ENCODE measurements around the gene GJB5. TPM values are rescaled to one million over a fixed set of nuclear protein-coding genes. Genes with fewer than 3 reads are reported as not detected.
"Not testable (repeated sequence)": the region's sequence is repeated elsewhere in the genome, so short reads cannot be mapped to it uniquely, and the experiment has no call there.

GJB5 gene
- total and polyA plus RNA-seq, 8 donors, result 0.37 to 23.9 TPM; not detected in 6

DNA sequence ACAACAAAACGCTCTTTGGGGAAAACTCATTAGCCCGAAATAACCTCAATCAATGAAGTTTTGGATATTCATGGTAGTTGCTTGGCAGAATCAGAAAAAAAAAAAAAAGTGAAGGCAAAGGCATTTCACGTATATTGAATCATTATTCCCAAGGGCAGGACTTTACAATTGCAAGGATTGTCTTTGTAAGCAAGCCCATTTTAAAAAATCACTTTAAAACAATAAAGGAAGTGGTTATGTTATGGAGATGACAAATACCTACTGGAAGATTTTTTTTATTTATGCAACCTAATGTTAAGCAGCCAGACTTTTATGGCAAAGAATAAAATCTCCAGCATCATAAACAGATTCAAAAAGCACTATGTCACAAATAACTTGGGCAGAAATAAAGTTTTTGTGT lies 14.0 kb downstream of the GJB5 start:
- intact Hi-C loops (cut with DNase I; ENCODE audit: low total_unique reads), result no loop called here
- H3K27ac ChIP-seq, result no peak overlapping the region
- no peaks in the 10 kb centered on the region for H3K9me3 ChIP-seq
- no peaks in the 10 kb centered on the region for H3K4me1 ChIP-seq
- no peak for DNase-seq
- WGBS, 5 donors, result 76 to 84% (median 80%) methylated on average over 3 of the region's 3 CpGs
- no peaks in the 10 kb centered on the region for H3K36me3 ChIP-seq
- no peak overlapping the region for H3K4me3 ChIP-seq
- peaks cover 0 to 10% (median 0%) of the 10 kb centered on the region in 3 donors for H3K27me3 ChIP-seq
- TF ChIP-seq EP300 (IDR thresholded peaks at IDR 0.05) (no peak), POLR2A (IDR thresholded peaks at IDR 0.05) (no peak), CTCF (IDR thresholded peaks at IDR 0.05) (no peak), POLR2AphosphoS5 (IDR thresholded peaks at IDR 0.05) (no peak)

GRCh38 chr1:34770891-34771504 lies 16.2 kb downstream of the GJB5 start:
- 76 to 85% (median 79%) methylated on average over 5 of the region's 5 CpGs for WGBS, 5 donors
- no peak for DNase-seq
- no peaks in the 10 kb centered on the region for H3K9me3 ChIP-seq
- H3K27ac ChIP-seq, result no peak overlapping the region
- no peak for TF ChIP-seq CTCF (IDR thresholded peaks at IDR 0.05)
- no peak for TF ChIP-seq POLR2A (IDR thresholded peaks at IDR 0.05)
- no peak for TF ChIP-seq POLR2AphosphoS5 (IDR thresholded peaks at IDR 0.05)
- no peak for TF ChIP-seq EP300 (IDR thresholded peaks at IDR 0.05)
- H3K36me3 ChIP-seq, result no peaks in the 10 kb centered on the region
- no peak overlapping the region for H3K4me3 ChIP-seq
- intact Hi-C loops (cut with DNase I; ENCODE audit: low total_unique reads), result no loop called here
- H3K4me1 ChIP-seq, result no peaks in the 10 kb centered on the region
- H3K27me3 ChIP-seq, result peaks cover 0 to 22% (median 0%) of the 10 kb centered on the region in 3 donors

- intact Hi-C loops (cut with DNase I; ENCODE audit: low total_unique reads), result no loop called here
- Histone ChIP-seq H3K36me3 (no peaks in the 10 kb centered on the region), H3K27ac (no peak overlapping the region), H3K27me3 (peaks cover 0 to 25% (median 0%) of the 10 kb centered on the region in 3 donors), H3K4me3 (no peak overlapping the region), H3K4me1 (no peaks in the 10 kb centered on the region), H3K9me3 (no peaks in the 10 kb centered on the region)
- WGBS, 5 donors, result 85 to 89% (median 87%) methylated on average over 16 of the region's 16 CpGs
- DNase-seq, result no peak
- TF ChIP-seq EP300 (IDR thresholded peaks at IDR 0.05) (no peak), POLR2AphosphoS5 (IDR thresholded peaks at IDR 0.05) (no peak), CTCF (IDR thresholded peaks at IDR 0.05) (no peak), POLR2A (IDR thresholded peaks at IDR 0.05) (no peak)
Observed at GRCh38 chr1:34771573-34772371, 16.9 kb downstream of the GJB5 start.

- H3K4me3 ChIP-seq; DNase-seq; H3K4me1 ChIP-seq; H3K36me3 ChIP-seq; H3K27ac ChIP-seq; intact Hi-C loops (cut with DNase I; ENCODE audit: low total_unique reads); H3K9me3 ChIP-seq: not testable (repeated sequence)
- H3K27me3 ChIP-seq, result peaks cover 0 to 34% (median 0%) of the 10 kb centered on the region in 3 donors
- 85 to 95% (median 88%) methylated on average over 4 of the region's 4 CpGs for WGBS, 5 donors
Observed at GRCh38 chr1:34773114-34773513, 18.3 kb downstream of the GJB5 start.

DNA sequence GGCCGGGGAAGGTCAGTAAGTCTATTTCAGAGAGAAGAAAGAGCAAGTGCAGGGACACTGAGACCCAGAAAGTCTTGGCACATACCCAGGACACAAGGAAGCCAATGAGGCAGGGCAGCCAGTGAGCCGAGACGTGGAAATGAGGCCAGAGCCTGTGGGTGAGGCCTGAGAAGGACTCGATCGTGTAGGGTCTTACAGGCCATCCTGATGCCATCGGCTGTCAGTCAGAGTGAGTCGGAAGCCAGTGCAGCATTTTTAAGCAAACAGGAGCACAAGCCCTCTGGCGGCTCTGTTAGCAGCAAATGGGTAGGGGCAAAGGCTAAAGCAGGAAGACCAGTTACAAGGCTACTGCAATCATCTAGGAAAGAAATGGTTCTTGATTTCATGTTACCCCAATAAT lies 20.1 kb downstream of the GJB5 start:
- H3K9me3 ChIP-seq, result no peaks in the 10 kb centered on the region
- 54 to 71% (median 60%) methylated on average over 8 of the region's 8 CpGs for WGBS, 5 donors
- intact Hi-C loops (cut with DNase I; ENCODE audit: low total_unique reads), result no loop called here

More for the DNA sequence above, 20.1 kb downstream of the GJB5 start:
- DNase-seq, result no peak
- peaks cover 0 to 46% (median 3%) of the 10 kb centered on the region in 3 donors for H3K27me3 ChIP-seq
- no peak for TF ChIP-seq CTCF (IDR thresholded peaks at IDR 0.05)
- TF ChIP-seq POLR2A (IDR thresholded peaks at IDR 0.05), result no peak
- no peak for TF ChIP-seq EP300 (IDR thresholded peaks at IDR 0.05)
- TF ChIP-seq POLR2AphosphoS5 (IDR thresholded peaks at IDR 0.05), result no peak
- H3K4me3 ChIP-seq, result no peak overlapping the region
- H3K27ac ChIP-seq, result no peak overlapping the region
- H3K4me1 ChIP-seq, result no peaks in the 10 kb centered on the region
- no peaks in the 10 kb centered on the region for H3K36me3 ChIP-seq
